Stimulated activated CD4-positive, alpha-beta T cell treated with anti-CD3 and anti-CD28 coated beads, Interleukin-2, amount 100 ng/mL, for 48 hours (primary cell): ENCODE results near the gene NEURL4.
"Not testable (repeated sequence)": the region's sequence is repeated elsewhere in the genome, so short reads cannot be mapped to it uniquely, and the experiment has no call there.

Experiments used
- DNase-seq, 2 donors: peaks; one replicate each; pipeline ENCODE4 v3.0.0-alpha.2; 2020

The NEURL4 gene

GRCh38 chr17:7328840-7329373 is at the start of gene NEURL4:
TSS of gene NEURL4 (minus strand) at chr17:7329335. CDS start at chr17:7329312, 23 bp downstream.
- DNase-seq: peak in 1 of 2 donors; percentile 25

DNA sequence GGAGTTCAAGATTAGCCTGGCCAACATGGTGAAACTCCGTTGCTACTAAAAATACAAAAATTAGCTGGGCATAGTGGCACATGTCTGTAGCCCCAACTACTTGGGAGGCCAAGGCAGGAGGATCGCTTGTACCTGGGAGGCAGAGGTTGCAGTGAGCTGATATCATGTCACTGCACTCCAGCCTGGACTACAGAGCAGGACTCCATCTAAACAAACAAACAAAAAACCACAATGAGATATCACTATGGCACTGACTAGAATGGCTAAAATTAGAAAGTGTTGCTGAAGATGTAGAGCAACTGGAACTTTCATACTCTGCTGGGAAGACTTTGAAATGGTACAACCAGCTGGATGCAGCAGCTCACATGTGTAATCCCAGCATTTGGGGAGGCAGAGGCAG is 45.2 kb upstream of the NEURL4 start:
- no peak for DNase-seq

- DNase-seq: no peak
Measured at GRCh38 chr17:7370853-7371252, 41.7 kb upstream of the NEURL4 start.

DNA sequence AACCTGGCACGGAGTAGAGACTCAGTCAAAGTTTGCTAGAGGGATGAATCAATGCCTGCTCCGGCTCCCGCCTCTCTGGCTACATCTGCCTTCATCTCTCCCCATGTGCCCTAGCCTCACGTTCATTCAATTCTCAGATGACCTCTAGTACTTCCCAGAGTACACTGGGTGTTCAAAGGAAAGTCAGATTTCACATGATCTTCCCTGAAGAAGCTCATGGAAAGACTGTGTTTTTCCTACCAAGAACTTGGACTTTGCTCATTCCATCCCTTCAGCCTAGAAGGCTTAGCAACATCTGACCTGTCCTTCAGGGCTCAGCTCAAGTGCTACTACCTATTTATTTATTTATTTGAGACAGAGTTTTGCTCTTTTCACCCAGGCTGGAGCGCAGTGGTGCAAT is 40.7 kb upstream of the NEURL4 start:
- DNase-seq: no peak

DNA sequence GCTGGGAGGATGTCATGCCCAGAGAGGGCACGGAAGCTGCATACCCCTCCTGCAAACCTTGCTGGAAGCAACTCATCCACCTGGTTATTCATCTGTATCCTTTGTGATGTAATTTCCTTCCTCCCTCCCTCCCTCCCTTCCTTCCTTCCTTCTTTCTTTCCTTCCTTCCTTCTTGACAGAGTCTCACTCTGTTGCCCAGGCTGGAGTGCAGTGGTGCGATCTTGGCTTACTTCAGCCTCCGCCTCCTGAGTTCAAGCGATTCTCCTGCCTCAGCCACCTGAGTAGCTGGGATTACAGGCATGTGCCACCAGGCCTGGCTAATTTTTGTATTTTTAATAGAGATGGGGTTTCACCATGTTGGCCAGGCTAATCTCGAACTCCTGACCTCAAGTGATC is 39.5 kb upstream of the NEURL4 start:
- not testable (repeated sequence) for DNase-seq

DNA sequence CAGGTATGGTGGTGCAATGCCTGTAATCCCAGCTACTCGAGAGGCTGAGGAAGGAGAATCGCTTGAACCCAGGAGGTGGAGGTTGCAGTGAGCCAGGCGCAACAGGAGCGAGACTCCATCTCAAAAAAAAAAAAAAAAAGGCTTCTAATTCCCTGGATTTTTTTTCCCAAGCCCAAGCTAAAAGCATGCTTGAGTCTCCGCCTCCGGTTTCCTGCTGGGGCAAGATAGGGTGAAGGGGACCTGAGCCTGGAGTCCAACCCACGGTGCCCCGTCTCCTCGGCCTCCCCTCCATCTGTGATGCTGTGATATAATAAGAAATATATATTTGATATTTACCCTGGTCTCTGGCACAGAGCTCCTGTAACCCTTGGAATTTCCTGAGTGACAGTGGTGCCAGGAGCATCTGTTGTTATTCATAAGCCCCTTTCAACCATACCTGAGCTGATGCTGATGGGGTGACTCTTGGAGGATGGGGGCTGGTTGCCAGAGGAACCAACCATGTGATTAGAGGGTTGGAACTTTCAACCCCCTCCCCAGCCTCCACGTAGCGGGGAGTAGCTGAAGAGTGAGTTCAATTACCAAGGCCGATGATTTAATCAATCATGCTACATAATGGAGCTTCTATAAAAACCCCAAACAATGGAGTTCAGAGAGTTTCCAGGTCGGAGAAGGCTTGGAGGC is 38.9 kb upstream of the NEURL4 start:
- no peak for DNase-seq

DNA sequence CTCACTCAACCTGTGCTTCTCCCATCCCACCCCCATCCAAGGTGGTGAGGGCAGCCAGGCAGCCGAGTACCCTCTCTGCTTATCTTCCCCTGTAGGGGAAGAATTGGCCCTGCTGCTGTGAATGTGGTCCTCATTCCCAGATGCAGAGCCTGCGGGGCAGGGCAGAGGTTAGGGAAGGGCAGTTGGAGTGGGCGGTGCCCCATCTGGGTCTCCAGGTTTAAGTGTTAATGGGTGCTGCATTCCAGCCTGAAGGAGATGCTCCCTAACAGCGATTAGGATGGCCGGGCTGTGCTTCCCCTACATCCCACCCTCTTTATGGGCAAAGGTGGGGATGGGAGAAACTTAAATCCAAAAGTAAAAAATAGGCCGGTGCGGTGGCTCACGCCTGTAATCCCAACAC is 37.9 kb upstream of the NEURL4 start:
- no peak for DNase-seq

DNA sequence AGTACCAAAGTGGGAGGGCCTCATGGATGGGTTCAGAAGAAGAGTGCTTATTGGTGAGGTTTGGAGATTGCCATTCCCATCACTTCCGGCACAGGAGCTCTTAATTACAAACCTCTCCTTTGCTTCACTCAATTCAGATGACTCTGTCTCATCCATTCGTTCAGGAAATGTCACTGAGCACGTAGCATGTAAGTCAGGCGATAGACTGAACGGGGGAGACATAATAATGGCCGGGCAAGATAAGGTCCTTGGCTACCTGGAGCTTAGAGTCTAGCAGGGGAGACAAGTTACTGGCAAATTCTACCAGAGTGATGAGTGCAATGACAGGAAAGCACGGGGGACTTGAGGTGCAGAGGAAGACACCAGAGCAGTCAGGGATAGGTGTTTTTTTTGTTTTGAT is 36.8 kb upstream of the NEURL4 start:
- not testable (repeated sequence) for DNase-seq

DNA sequence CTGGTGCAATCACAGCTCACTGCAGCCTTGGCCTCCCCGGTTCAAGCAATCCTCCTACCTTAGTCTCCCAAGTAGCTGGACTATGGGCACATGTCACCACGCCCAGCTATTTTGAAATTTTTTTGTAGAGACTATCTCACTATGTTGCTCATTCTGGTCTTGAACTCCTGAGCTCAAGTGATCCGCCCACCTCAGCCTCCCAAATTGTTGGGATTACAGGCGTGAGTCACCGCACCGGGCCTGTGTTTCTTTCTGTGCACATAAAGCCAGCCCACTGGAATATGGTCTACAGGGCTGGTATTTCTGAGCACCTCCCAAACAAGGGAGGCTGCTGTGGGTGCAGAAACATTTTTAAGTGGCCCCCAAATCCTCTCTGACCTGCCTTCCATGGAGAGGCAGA is 34.2 kb upstream of the NEURL4 start:
- no peak for DNase-seq

DNA sequence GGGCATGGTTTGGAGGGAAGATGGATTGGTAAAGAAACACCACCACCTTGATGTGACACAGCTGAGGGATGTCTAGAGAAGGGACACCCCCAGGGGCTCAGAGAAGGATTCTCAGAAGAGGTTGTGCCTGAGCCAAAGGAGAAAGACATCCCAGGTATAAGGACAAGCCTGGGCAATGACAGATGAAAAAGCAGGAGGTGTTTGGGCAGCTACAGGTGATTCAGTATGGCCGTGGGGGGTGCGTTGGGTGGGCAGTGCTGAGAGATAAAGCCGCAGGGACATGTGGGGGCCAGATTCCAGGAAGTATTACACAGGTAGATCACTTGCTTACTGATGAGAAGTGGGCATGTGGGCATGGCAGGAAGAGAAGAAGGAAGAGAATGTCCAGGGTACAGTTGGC is 32.8 kb upstream of the NEURL4 start:
- no peak for DNase-seq

GRCh38 chr17:7357381-7357780 is 28.2 kb upstream of the NEURL4 start:
- no peak for DNase-seq

DNA sequence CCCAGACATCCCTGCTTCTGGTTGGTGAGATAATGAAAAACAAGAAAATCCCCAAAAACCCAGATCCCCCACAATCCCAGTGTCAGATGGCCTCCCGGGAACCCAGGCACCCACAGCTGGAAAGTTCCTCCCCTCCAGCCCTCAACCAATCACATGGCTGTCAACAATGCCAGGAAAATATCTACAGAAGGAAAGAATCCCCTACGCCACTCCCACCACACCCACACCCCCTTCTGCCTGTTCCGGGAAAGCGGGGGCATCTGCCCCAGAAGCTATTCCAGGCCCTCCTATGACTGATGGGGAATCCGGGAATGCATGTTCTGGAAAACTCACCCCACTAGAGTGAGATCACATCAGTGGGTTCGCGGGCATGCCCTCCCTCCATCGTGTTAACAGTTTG is 27.6 kb upstream of the NEURL4 start:
- DNase-seq: no peak

- DNase-seq: peak; percentile 85 to 91
Measured at GRCh38 chr17:7356072-7356549, 27.0 kb upstream of the NEURL4 start.

DNA sequence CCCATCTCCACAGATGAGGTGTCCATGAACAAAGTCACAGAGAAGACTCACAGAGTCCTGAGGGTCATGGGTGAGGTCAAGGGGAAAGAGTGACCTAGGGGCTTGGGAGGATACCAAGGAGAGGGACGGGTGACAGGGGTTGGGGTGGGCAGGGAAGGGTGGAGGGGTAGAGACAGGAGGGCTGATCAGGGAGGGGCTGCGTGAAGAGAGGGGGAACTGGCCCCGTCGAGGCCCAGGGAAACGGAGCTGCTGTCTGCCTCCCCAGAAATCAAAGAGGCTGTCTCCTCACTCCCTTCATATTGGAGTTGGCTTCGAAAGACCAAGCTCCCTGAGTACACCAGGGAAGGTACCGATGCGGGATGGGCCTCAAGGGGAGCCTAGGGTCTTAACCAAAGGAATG is 26.4 kb upstream of the NEURL4 start:
- no peak for DNase-seq

DNA sequence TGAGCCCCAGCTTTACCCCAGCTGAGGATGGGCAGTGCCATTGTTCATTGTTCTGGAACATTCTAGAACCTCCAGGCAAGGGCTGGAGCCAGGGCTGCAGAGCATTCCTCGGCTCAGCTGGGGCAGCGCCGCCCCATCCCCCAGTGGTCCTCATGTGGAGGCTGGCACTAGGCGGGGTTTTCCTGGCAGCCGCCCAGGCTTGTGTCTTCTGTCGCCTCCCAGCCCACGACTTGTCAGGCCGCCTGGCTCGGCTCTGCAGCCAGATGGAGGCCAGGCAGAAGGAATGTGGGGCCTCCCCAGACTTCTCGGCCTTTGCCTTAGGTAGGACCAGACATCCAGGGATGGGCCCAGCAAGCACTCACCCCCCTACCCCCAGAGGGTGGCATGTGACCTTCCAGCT is 25.9 kb upstream of the NEURL4 start, which contains the start of gene TMEM95:
Gene TMEM95 (plus strand): TSS at position 104 of the 400 bp plus-strand sequence. CDS start 49 bp downstream, at position 153.
- DNase-seq: no peak

GRCh38 chr17:7354262-7354843 is 25.2 kb upstream of the NEURL4 start:
- DNase-seq: no peak

- no peak for DNase-seq
Measured at GRCh38 chr17:7352910-7353635, 23.9 kb upstream of the NEURL4 start.

- no peak for DNase-seq
Measured at GRCh38 chr17:7352503-7352889, 23.4 kb upstream of the NEURL4 start.

- peak; percentile 64 to 71 for DNase-seq
Measured at GRCh38 chr17:7351665-7352502, 22.7 kb upstream of the NEURL4 start, which contains the start of gene KCTD11. TSS of gene KCTD11 (plus strand) at chr17:7352162.

GRCh38 chr17:7348478-7349242 is 19.5 kb upstream of the NEURL4 start:
- DNase-seq: no peak

DNA sequence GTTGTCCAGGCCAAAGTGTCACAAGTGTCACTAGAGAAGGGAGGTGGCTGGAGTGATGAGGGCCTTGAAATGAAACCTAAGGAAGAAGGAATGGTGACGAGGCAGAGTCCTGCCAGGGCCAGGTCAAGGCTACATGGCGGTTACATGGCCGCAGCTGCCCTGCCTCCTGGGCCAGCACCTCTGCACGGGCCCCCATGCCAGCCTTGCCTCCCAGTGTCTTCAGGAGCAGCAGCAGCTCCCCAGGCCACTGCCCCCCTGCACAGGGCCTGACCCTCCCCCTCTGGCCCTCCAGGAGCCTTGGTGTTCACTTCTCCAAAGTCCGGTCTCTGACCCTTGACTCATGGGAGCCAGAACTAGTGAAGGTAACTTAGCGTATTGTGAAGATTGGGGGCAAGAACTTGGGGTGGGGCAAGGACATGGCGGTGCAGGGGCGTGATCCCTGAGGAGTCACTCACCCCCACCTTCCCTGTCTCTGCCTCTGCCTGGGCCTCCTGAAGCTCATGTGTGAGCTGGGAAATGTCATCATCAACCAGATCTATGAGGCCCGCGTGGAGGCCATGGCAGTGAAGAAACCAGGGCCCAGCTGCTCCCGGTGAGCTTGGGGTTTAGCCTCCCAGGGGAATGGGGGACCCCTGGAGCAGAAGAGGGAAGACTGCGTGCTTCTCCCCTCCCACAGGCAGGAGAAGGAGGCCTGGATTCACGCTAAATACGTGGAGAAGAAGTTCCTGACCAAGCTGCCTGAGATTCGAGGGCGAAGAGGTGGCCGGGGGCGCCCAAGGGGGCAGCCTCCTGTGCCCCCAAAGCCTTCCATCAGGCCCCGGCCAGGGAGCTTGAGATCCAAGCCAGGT is 18.7 kb upstream of the NEURL4 start:
- DNase-seq: no peak
